GM23338 (cell line): ENCODE results near the gene ANKFY1. TPM values are rescaled to one million over a fixed set of nuclear protein-coding genes. Genes with fewer than 3 reads are reported as not detected.

Experiments
- ATAC-seq: fragments of 200-7000 bp; cut with Tn5 transposase; 3 replicates; pipeline ENCODE4 v1.9.1; 2020
- DNase-seq: peaks from one replicate; pipeline ENCODE4 v3.0.0-alpha.2; 2015; ENCODE audit warnings: low spot score
- H2AFZ ChIP-seq: fragments of 200-600 bp; sonication (generic); 2 replicates; pipeline ENCODE4 v1.8.0; 2016; ENCODE audit warnings: antibody characterized with exemption, mild to moderate bottlenecking, moderate library complexity
- H3F3A ChIP-seq: fragments of 200-600 bp; sonication (generic); replicated peaks from 2 replicates; pipeline ENCODE4 v1.8.0; 2017; ENCODE audit warnings: antibody characterized with exemption, mixed run types, low read depth
- H3K27ac ChIP-seq: fragments of 200-600 bp; sonication (generic); 2 replicates; pipeline ENCODE4 v1.6.1; 2016; ENCODE audit warnings: low read depth
- H3K27me3 ChIP-seq: fragments of 200-600 bp; sonication (generic); 2 replicates; pipeline ENCODE4 v1.8.0; 2016; ENCODE audit warnings: mild to moderate bottlenecking, mixed run types, moderate library complexity; ENCODE audit not compliant: insufficient read depth
- H3K36me3 ChIP-seq: fragments of 200-600 bp; sonication (generic); 2 replicates; pipeline ENCODE4 v1.8.0; 2016; ENCODE audit warnings: mild to moderate bottlenecking; ENCODE audit not compliant: insufficient read depth
- H3K4me1 ChIP-seq: fragments of 200-600 bp; sonication (generic); 2 replicates; pipeline ENCODE4 v1.8.0; 2016; ENCODE audit warnings: mild to moderate bottlenecking, moderate library complexity; ENCODE audit not compliant: insufficient read depth
- H3K4me2 ChIP-seq: fragments of 200-600 bp; sonication (generic); 2 replicates; pipeline ENCODE4 v1.7.1; 2017; ENCODE audit warnings: mixed run types
- H3K4me3 ChIP-seq: fragments of 200-600 bp; sonication (generic); 2 replicates; pipeline ENCODE4 v1.6.1; 2016; ENCODE audit warnings: mixed run types
- H3K79me2 ChIP-seq: fragments of 200-600 bp; sonication (generic); replicated peaks from 2 replicates; pipeline ENCODE4 v1.8.0; 2017; ENCODE audit warnings: mild to moderate bottlenecking; ENCODE audit not compliant: insufficient read depth
- H3K9me2 ChIP-seq: fragments of 200-600 bp; sonication (generic); 2 replicates; pipeline ENCODE4 v1.8.0; 2017; ENCODE audit not compliant: insufficient read depth
- H4K20me1 ChIP-seq: fragments of 200-600 bp; sonication (generic); replicated peaks from 2 replicates; pipeline ENCODE4 v1.8.0; 2017; ENCODE audit warnings: mild to moderate bottlenecking; ENCODE audit not compliant: insufficient read depth
- H3K27ac Mint-ChIP-seq: 2 replicates; pipeline ENCODE4 v1.8.0; 2020; ENCODE audit warnings: inconsistent platforms, mild to moderate bottlenecking, moderate library complexity, mixed read lengths
- H3K27me3 Mint-ChIP-seq: 3 replicates; pipeline ENCODE4 v1.8.0; 2022; ENCODE audit warnings: low read depth, mild to moderate bottlenecking, moderate library complexity, mixed read lengths, inconsistent platforms; ENCODE audit not compliant: insufficient read depth, poor library complexity
- H3K36me3 Mint-ChIP-seq: 3 replicates; pipeline ENCODE4 v1.8.0; 2021; ENCODE audit warnings: low read depth, mild to moderate bottlenecking, inconsistent platforms, moderate library complexity, mixed read lengths
- H3K4me1 Mint-ChIP-seq: 3 replicates; pipeline ENCODE4 v1.8.0; 2020; ENCODE audit warnings: mild to moderate bottlenecking, inconsistent platforms, mixed read lengths
- H3K4me3 Mint-ChIP-seq: 3 replicates; pipeline ENCODE4 v1.8.0; 2021; ENCODE audit warnings: moderate library complexity, mild to moderate bottlenecking, inconsistent platforms, mixed read lengths
- H3K9me3 Mint-ChIP-seq: 3 replicates; pipeline ENCODE4 v1.8.0; 2020; ENCODE audit warnings: moderate library complexity, mild to moderate bottlenecking, inconsistent platforms, mixed read lengths
- CREB1 ChIP-seq: fragments of 250-450 bp; sonication (Bioruptor Pico); IDR thresholded peaks from 2 replicates; pipeline ENCODE4 v1.5.0; 2020; ENCODE audit warnings: low read depth, mild to moderate bottlenecking, moderate library complexity
- CTCF ChIP-seq, 2 experiments: fragments of 200-600 bp in 1 of 2; sonication (generic) in 1 of 2; conservative IDR thresholded peaks; 2 replicates each; pipeline versions ENCODE4 v1.5.1 to v1.6.1; 2016 to 2017; ENCODE audit warnings: antibody characterized with exemption in 2 of 2, low read depth in 2 of 2, mild to moderate bottlenecking in 2 of 2, moderate library complexity in 1 of 2
- ETS1 ChIP-seq: IDR thresholded peaks from 2 replicates; pipeline ENCODE4 v1.6.1; 2016; ENCODE audit warnings: antibody characterized with exemption
- EZH2 ChIP-seq: fragments of 200-600 bp; sonication (generic); IDR thresholded peaks from one replicate; pipeline ENCODE4 v1.8.0; 2017; ENCODE audit warnings: antibody characterized with exemption, mild to moderate bottlenecking, low read depth; ENCODE audit not compliant: unreplicated experiment
- EZH2phosphoT487 ChIP-seq: fragments of 200-600 bp; sonication (generic); IDR thresholded peaks from one replicate; pipeline ENCODE4 v1.8.1; 2018; ENCODE audit warnings: antibody characterized with exemption; ENCODE audit not compliant: unreplicated experiment
- JUNB ChIP-seq: IDR thresholded peaks from one replicate; pipeline ENCODE4 v1.6.1; 2016; ENCODE audit warnings: antibody characterized with exemption; ENCODE audit not compliant: unreplicated experiment
- NANOG ChIP-seq: IDR thresholded peaks from 2 replicates; pipeline ENCODE4 v1.6.1; 2016; ENCODE audit warnings: antibody characterized with exemption, borderline replicate concordance
- POLR2AphosphoS5 ChIP-seq: IDR thresholded peaks from 2 replicates; pipeline ENCODE4 v1.6.1; 2016; ENCODE audit warnings: antibody characterized with exemption, low read depth
- STAT1 ChIP-seq: IDR thresholded peaks from one replicate; pipeline ENCODE4 v1.6.1; 2016; ENCODE audit warnings: antibody characterized with exemption; ENCODE audit not compliant: unreplicated experiment
- ZNF114 ChIP-seq: fragments of 250-450 bp; sonication (Bioruptor Pico); IDR thresholded peaks from 2 replicates; pipeline ENCODE4 v1.5.0; 2020; ENCODE audit warnings: mild to moderate bottlenecking, moderate library complexity
- ZNF331 ChIP-seq: fragments of 250-450 bp; sonication (Bioruptor Pico); IDR thresholded peaks from 2 replicates; pipeline ENCODE4 v1.5.0; 2020; ENCODE audit warnings: low read depth, mild to moderate bottlenecking, moderate library complexity
- polyA plus RNA-seq: library from polyadenylated mRNA; unstranded; fragments of >200 nt; fragmentation: Nextera tagmentation; extraction: Ambion mirVana; gene quantifications from 2 replicates; pipeline ENCODE4 v1.2.1, GENCODE V29; 2016
- total RNA-seq: library from RNA; depleted of rRNA; stranded (reverse); fragments of >200 nt; shearing (Covaris generic); gene quantifications from 2 replicates; pipeline ENCODE4 v1.2.3, GENCODE V29; 2014
- TF ChIP-seq, protein P1 (sequence below): fragments of 250-450 bp; sonication (Bioruptor Pico); IDR thresholded peaks from 2 replicates; pipeline ENCODE4 v1.5.0; 2020; ENCODE audit warnings: mild to moderate bottlenecking, moderate library complexity
- TF ChIP-seq, protein P2 (sequence below): IDR thresholded peaks from one replicate; pipeline ENCODE4 v1.6.1; 2018; ENCODE audit warnings: antibody characterized with exemption; ENCODE audit not compliant: unreplicated experiment

ANKFY1 gene
- total and polyA plus RNA-seq, 2 experiments from 2014 or later: 12.9 to 44.4 TPM

GRCh38 chr17:4161967-4162305 lies 101.8 kb downstream of the ANKFY1 start:
- Histone ChIP-seq H3K9me2 (no peaks in the 10 kb centered on the region), H3K27ac (peak overlapping the region; percentile 84), H3K4me3 (no peak overlapping the region), H3K79me2 (no peaks in the 10 kb centered on the region), H3F3A (no peaks in the 10 kb centered on the region), H2AFZ (no peak overlapping the region), H3K36me3 (peaks cover 6% of the 10 kb centered on the region; the same call in 1 of the 2 replicates), H3K4me2 (no peak overlapping the region), H3K4me1 (no peaks in the 10 kb centered on the region; the same call in 1 of the 2 replicates), H4K20me1 (no peaks in the 10 kb centered on the region; the same call in 1 of the 2 replicates), H3K27me3 (no peaks in the 10 kb centered on the region)
- Mint-ChIP-seq H3K27me3 (peaks cover 2% of the 10 kb centered on the region), H3K27ac (peak overlapping the region; percentile 62; the same call in 1 of the 2 replicates), H3K4me3 (no peak overlapping the region), H3K4me1 (peaks cover 20% of the 10 kb centered on the region), H3K36me3 (peaks cover 6% of the 10 kb centered on the region), H3K9me3 (no peaks in the 10 kb centered on the region; the same call in 2 of the 3 replicates)
- TF ChIP-seq ZNF331 (CRISPR knock-in tag) (no peak), EZH2 (no peak), NANOG (no peak), ETS1 (no peak), JUNB (no peak), EZH2phosphoT487 (no peak), CTCF (conservative IDR thresholded peaks at IDR 0.05; ENCODE audit: low read depth in 2 of 2) (no peak), CREB1 (no peak), STAT1 (no peak), POLR2AphosphoS5 (no peak), ZNF114 (CRISPR knock-in tag) (no peak)
- TF ChIP-seq, protein P1, sequence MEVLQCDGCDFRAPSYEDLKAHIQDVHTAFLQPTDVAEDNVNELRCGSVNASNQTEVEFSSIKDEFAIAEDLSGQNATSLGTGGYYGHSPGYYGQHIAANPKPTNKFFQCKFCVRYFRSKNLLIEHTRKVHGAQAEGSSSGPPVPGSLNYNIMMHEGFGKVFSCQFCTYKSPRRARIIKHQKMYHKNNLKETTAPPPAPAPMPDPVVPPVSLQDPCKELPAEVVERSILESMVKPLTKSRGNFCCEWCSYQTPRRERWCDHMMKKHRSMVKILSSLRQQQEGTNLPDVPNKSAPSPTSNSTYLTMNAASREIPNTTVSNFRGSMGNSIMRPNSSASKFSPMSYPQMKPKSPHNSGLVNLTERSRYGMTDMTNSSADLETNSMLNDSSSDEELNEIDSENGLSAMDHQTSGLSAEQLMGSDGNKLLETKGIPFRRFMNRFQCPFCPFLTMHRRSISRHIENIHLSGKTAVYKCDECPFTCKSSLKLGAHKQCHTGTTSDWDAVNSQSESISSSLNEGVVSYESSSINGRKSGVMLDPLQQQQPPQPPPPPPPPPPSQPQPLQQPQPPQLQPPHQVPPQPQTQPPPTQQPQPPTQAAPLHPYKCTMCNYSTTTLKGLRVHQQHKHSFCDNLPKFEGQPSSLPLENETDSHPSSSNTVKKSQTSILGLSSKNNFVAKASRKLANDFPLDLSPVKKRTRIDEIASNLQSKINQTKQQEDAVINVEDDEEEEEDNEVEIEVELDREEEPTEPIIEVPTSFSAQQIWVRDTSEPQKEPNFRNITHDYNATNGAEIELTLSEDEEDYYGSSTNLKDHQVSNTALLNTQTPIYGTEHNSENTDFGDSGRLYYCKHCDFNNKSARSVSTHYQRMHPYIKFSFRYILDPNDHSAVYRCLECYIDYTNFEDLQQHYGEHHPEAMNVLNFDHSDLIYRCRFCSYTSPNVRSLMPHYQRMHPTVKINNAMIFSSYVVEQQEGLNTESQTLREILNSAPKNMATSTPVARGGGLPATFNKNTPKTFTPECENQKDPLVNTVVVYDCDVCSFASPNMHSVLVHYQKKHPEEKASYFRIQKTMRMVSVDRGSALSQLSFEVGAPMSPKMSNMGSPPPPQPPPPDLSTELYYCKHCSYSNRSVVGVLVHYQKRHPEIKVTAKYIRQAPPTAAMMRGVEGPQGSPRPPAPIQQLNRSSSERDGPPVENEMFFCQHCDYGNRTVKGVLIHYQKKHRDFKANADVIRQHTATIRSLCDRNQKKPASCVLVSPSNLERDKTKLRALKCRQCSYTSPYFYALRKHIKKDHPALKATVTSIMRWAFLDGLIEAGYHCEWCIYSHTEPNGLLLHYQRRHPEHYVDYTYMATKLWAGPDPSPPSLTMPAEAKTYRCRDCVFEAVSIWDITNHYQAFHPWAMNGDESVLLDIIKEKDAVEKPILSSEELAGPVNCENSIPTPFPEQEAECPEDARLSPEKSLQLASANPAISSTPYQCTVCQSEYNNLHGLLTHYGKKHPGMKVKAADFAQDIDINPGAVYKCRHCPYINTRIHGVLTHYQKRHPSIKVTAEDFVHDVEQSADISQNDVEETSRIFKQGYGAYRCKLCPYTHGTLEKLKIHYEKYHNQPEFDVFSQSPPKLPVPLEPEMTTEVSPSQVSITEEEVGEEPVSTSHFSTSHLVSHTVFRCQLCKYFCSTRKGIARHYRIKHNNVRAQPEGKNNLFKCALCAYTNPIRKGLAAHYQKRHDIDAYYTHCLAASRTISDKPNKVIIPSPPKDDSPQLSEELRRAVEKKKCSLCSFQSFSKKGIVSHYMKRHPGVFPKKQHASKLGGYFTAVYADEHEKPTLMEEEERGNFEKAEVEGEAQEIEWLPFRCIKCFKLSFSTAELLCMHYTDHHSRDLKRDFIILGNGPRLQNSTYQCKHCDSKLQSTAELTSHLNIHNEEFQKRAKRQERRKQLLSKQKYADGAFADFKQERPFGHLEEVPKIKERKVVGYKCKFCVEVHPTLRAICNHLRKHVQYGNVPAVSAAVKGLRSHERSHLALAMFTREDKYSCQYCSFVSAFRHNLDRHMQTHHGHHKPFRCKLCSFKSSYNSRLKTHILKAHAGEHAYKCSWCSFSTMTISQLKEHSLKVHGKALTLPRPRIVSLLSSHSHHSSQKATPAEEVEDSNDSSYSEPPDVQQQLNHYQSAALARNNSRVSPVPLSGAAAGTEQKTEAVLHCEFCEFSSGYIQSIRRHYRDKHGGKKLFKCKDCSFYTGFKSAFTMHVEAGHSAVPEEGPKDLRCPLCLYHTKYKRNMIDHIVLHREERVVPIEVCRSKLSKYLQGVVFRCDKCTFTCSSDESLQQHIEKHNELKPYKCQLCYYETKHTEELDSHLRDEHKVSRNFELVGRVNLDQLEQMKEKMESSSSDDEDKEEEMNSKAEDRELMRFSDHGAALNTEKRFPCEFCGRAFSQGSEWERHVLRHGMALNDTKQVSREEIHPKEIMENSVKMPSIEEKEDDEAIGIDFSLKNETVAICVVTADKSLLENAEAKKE (CRISPR knock-in tag): no peak
- TF ChIP-seq, protein P2, sequence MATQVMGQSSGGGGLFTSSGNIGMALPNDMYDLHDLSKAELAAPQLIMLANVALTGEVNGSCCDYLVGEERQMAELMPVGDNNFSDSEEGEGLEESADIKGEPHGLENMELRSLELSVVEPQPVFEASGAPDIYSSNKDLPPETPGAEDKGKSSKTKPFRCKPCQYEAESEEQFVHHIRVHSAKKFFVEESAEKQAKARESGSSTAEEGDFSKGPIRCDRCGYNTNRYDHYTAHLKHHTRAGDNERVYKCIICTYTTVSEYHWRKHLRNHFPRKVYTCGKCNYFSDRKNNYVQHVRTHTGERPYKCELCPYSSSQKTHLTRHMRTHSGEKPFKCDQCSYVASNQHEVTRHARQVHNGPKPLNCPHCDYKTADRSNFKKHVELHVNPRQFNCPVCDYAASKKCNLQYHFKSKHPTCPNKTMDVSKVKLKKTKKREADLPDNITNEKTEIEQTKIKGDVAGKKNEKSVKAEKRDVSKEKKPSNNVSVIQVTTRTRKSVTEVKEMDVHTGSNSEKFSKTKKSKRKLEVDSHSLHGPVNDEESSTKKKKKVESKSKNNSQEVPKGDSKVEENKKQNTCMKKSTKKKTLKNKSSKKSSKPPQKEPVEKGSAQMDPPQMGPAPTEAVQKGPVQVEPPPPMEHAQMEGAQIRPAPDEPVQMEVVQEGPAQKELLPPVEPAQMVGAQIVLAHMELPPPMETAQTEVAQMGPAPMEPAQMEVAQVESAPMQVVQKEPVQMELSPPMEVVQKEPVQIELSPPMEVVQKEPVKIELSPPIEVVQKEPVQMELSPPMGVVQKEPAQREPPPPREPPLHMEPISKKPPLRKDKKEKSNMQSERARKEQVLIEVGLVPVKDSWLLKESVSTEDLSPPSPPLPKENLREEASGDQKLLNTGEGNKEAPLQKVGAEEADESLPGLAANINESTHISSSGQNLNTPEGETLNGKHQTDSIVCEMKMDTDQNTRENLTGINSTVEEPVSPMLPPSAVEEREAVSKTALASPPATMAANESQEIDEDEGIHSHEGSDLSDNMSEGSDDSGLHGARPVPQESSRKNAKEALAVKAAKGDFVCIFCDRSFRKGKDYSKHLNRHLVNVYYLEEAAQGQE: no peak
- ATAC-seq (peak; percentile 43), DNase-seq (peak; percentile 19)
